ENCODE data around the gene PRKCH. TPM values are rescaled to one million over a fixed set of nuclear protein-coding genes. Genes with fewer than 3 reads are reported as not detected.
A peak's percentile ranks its signal among the peaks of the same experiment; 100 is the strongest.
"Not testable (repeated sequence)": the region's sequence is repeated elsewhere in the genome, so short reads cannot be mapped to it uniquely, and the experiment has no call there.

The PRKCH gene
- polyA plus RNA-seq, 10 donors, result 10.6 to 17.9 (median 15.0) TPM

GRCh38 chr14:61527325-61528100, 206.1 kb downstream of the PRKCH start:
- peak in 1 of 3 donors; percentile 62 for DNase-seq

- peak in 1 of 3 donors; percentile 84 for DNase-seq
Measured at GRCh38 chr14:61528591-61529021, 207.2 kb downstream of the PRKCH start.

- DNase-seq, result not testable (repeated sequence)
Measured at GRCh38 chr14:61529360-61529759, 208.0 kb downstream of the PRKCH start.

- no peak for DNase-seq
Measured at GRCh38 chr14:61530296-61530695, 208.9 kb downstream of the PRKCH start.

- DNase-seq, result no peak
Measured at GRCh38 chr14:61530896-61531295, 209.5 kb downstream of the PRKCH start.

- no peak for DNase-seq
Measured at GRCh38 chr14:61531465-61532122, 210.2 kb downstream of the PRKCH start.

GRCh38 chr14:61532123-61532505, 210.7 kb downstream of the PRKCH start:
- no peak for DNase-seq

GRCh38 chr14:61532763-61533162, 211.4 kb downstream of the PRKCH start:
- no peak for DNase-seq

- no peak for DNase-seq
Measured at GRCh38 chr14:61533513-61534255, 212.3 kb downstream of the PRKCH start.

GRCh38 chr14:61535032-61535431, 213.7 kb downstream of the PRKCH start:
- DNase-seq, result no peak

- DNase-seq, result no peak
Measured at GRCh38 chr14:61535458-61535857, 214.1 kb downstream of the PRKCH start.

GRCh38 chr14:61536661-61537562, 215.5 kb downstream of the PRKCH start:
- no peak for DNase-seq

- peak in 1 of 3 donors; percentile 79 for DNase-seq
Measured at GRCh38 chr14:61537563-61538463, 216.4 kb downstream of the PRKCH start.

GRCh38 chr14:61538464-61539022, 217.2 kb downstream of the PRKCH start:
- no peak for DNase-seq

- no peak for DNase-seq
Measured at GRCh38 chr14:61539631-61540030, 218.3 kb downstream of the PRKCH start.

GRCh38 chr14:61540931-61541330, 219.6 kb downstream of the PRKCH start:
- no peak for DNase-seq

GRCh38 chr14:61542848-61543790, 221.7 kb downstream of the PRKCH start:
- peak in 2 of 3 donors; percentile 78 to 86 for DNase-seq

GRCh38 chr14:61543946-61544345, 222.6 kb downstream of the PRKCH start:
- no peak for DNase-seq
